Memory B cell (primary cell): Measurements from ENCODE around the gene ATP13A4.
"Not testable (repeated sequence)": the region's sequence is repeated elsewhere in the genome, so short reads cannot be mapped to it uniquely, and the experiment has no call there.

Experiments
- ATAC-seq: fragments of 150-1000 bp; cut with Tn5 transposase; 2 replicates; pipeline ENCODE4 v1.10.0; 2021; ENCODE audit warnings: low read depth, mild to moderate bottlenecking, moderate library complexity
- DNase-seq, 2 donors: peaks; one replicate each; pipeline ENCODE4 v3.0.0; 2022; ENCODE audit warnings: low spot score in 2 of 2
- H3K27ac Mint-ChIP-seq: one replicate; pipeline ENCODE4 v1.8.0; 2022; ENCODE audit warnings: mild to moderate bottlenecking, moderate library complexity, mixed read lengths
- H3K27me3 Mint-ChIP-seq: one replicate; pipeline ENCODE4 v1.8.0; 2022; ENCODE audit warnings: mixed read lengths
- H3K36me3 Mint-ChIP-seq: one replicate; pipeline ENCODE4 v1.8.0; 2022; ENCODE audit warnings: mild to moderate bottlenecking, mixed read lengths
- H3K4me1 Mint-ChIP-seq: one replicate; pipeline ENCODE4 v1.8.0; 2022; ENCODE audit warnings: mixed read lengths
- H3K4me3 Mint-ChIP-seq: one replicate; pipeline ENCODE4 v1.8.0; 2022; ENCODE audit warnings: mild to moderate bottlenecking, moderate library complexity, mixed read lengths
- H3K9me3 Mint-ChIP-seq: one replicate; pipeline ENCODE4 v1.8.0; 2022; ENCODE audit warnings: mixed read lengths

Gene ATP13A4

GRCh38 chr3:193530231-193531165 is 24.2 kb downstream of the ATP13A4 start:
- H3K4me1 Mint-ChIP-seq, result no peaks in the 10 kb centered on the region
- H3K27ac Mint-ChIP-seq, result no peak overlapping the region
- H3K36me3 Mint-ChIP-seq, result no peaks in the 10 kb centered on the region
- DNase-seq (no peak), ATAC-seq (no peak)
- no peaks in the 10 kb centered on the region for H3K9me3 Mint-ChIP-seq
- H3K4me3 Mint-ChIP-seq, result no peak overlapping the region
- peaks cover 13% of the 10 kb centered on the region for H3K27me3 Mint-ChIP-seq

GRCh38 chr3:193526085-193526484 is 28.6 kb downstream of the ATP13A4 start:
- H3K4me3 Mint-ChIP-seq, H3K4me1 Mint-ChIP-seq, H3K9me3 Mint-ChIP-seq, H3K27ac Mint-ChIP-seq, H3K36me3 Mint-ChIP-seq, DNase-seq, ATAC-seq: not testable (repeated sequence)
- peaks cover 12% of the 10 kb centered on the region for H3K27me3 Mint-ChIP-seq

- DNase-seq (no peak), ATAC-seq (no peak)
- no peak overlapping the region for H3K4me3 Mint-ChIP-seq
- no peak overlapping the region for H3K27ac Mint-ChIP-seq
- H3K9me3 Mint-ChIP-seq, result no peaks in the 10 kb centered on the region
- H3K4me1 Mint-ChIP-seq, result no peaks in the 10 kb centered on the region
- no peaks in the 10 kb centered on the region for H3K36me3 Mint-ChIP-seq
- H3K27me3 Mint-ChIP-seq, result peaks cover 3% of the 10 kb centered on the region
Observed at GRCh38 chr3:193522473-193522872, 32.2 kb downstream of the ATP13A4 start.

- Mint-ChIP-seq H3K27me3 (peaks cover 4% of the 10 kb centered on the region), H3K36me3 (no peaks in the 10 kb centered on the region), H3K27ac (no peak overlapping the region), H3K4me3 (no peak overlapping the region), H3K4me1 (no peaks in the 10 kb centered on the region), H3K9me3 (no peaks in the 10 kb centered on the region)
- no peak for DNase-seq
- ATAC-seq, result no peak
Observed at GRCh38 chr3:193520738-193521137, 34.0 kb downstream of the ATP13A4 start.

GRCh38 chr3:193515966-193516365 is 38.7 kb downstream of the ATP13A4 start:
- Mint-ChIP-seq H3K4me1 (no peaks in the 10 kb centered on the region), H3K27me3 (peaks cover 7% of the 10 kb centered on the region), H3K9me3 (no peaks in the 10 kb centered on the region), H3K36me3 (no peaks in the 10 kb centered on the region), H3K4me3 (no peak overlapping the region), H3K27ac (no peak overlapping the region)
- DNase-seq (no peak), ATAC-seq (no peak)

- no peaks in the 10 kb centered on the region for H3K4me1 Mint-ChIP-seq
- no peak overlapping the region for H3K27ac Mint-ChIP-seq
- H3K27me3 Mint-ChIP-seq, result peaks cover 9% of the 10 kb centered on the region
- H3K36me3 Mint-ChIP-seq, result no peaks in the 10 kb centered on the region
- H3K4me3 Mint-ChIP-seq, result no peak overlapping the region
- no peak for ATAC-seq
- no peaks in the 10 kb centered on the region for H3K9me3 Mint-ChIP-seq
- no peak for DNase-seq
Observed at GRCh38 chr3:193510154-193510553, 44.5 kb downstream of the ATP13A4 start.

- no peaks in the 10 kb centered on the region for H3K4me1 Mint-ChIP-seq
- no peaks in the 10 kb centered on the region for H3K9me3 Mint-ChIP-seq
- no peak overlapping the region for H3K4me3 Mint-ChIP-seq
- ATAC-seq, result no peak
- H3K36me3 Mint-ChIP-seq, result no peaks in the 10 kb centered on the region
- no peak overlapping the region for H3K27ac Mint-ChIP-seq
- DNase-seq, result no peak
- H3K27me3 Mint-ChIP-seq, result peaks cover 9% of the 10 kb centered on the region
Observed at GRCh38 chr3:193509103-193509965, 45.4 kb downstream of the ATP13A4 start.

- Mint-ChIP-seq H3K4me3 (no peak overlapping the region), H3K4me1 (peaks cover 3% of the 10 kb centered on the region), H3K27ac (no peak overlapping the region), H3K27me3 (peaks cover 11% of the 10 kb centered on the region), H3K9me3 (no peaks in the 10 kb centered on the region), H3K36me3 (no peaks in the 10 kb centered on the region)
- ATAC-seq (no peak), DNase-seq (no peak)
Observed at GRCh38 chr3:193508108-193508507, 46.6 kb downstream of the ATP13A4 start.

- Mint-ChIP-seq H3K9me3 (no peaks in the 10 kb centered on the region), H3K27ac (no peak overlapping the region), H3K4me3 (no peak overlapping the region), H3K27me3 (peaks cover 13% of the 10 kb centered on the region), H3K36me3 (no peaks in the 10 kb centered on the region), H3K4me1 (peaks cover 3% of the 10 kb centered on the region)
- no peak for ATAC-seq
- no peak for DNase-seq
Observed at GRCh38 chr3:193507566-193507965, 47.1 kb downstream of the ATP13A4 start.

GRCh38 chr3:193506921-193507320 is 47.8 kb downstream of the ATP13A4 start:
- Mint-ChIP-seq H3K4me1 (peaks cover 3% of the 10 kb centered on the region), H3K9me3 (no peaks in the 10 kb centered on the region), H3K36me3 (no peaks in the 10 kb centered on the region), H3K4me3 (no peak overlapping the region), H3K27ac (no peak overlapping the region), H3K27me3 (peaks cover 13% of the 10 kb centered on the region)
- ATAC-seq (no peak), DNase-seq (no peak)

GRCh38 chr3:193502871-193503270 is 51.8 kb downstream of the ATP13A4 start:
- H3K4me1 Mint-ChIP-seq, result peaks cover 3% of the 10 kb centered on the region
- DNase-seq, result no peak
- ATAC-seq, result no peak
- H3K4me3 Mint-ChIP-seq, result no peak overlapping the region
- H3K36me3 Mint-ChIP-seq, result no peaks in the 10 kb centered on the region
- H3K9me3 Mint-ChIP-seq, result no peaks in the 10 kb centered on the region
- H3K27ac Mint-ChIP-seq, result no peak overlapping the region
- H3K27me3 Mint-ChIP-seq, result peaks cover 7% of the 10 kb centered on the region

GRCh38 chr3:193499801-193500485 is 54.8 kb downstream of the ATP13A4 start:
- H3K27ac Mint-ChIP-seq, result no peak overlapping the region
- no peak for DNase-seq

GRCh38 chr3:193499136-193499770 is 55.4 kb downstream of the ATP13A4 start:
- H3K27ac Mint-ChIP-seq, result no peak overlapping the region
- no peak for DNase-seq
- H3K27me3 Mint-ChIP-seq, result peaks cover 11% of the 10 kb centered on the region
- no peaks in the 10 kb centered on the region for H3K36me3 Mint-ChIP-seq
- peaks cover 3% of the 10 kb centered on the region for H3K4me1 Mint-ChIP-seq
- no peak for ATAC-seq
- H3K9me3 Mint-ChIP-seq, result no peaks in the 10 kb centered on the region
- H3K4me3 Mint-ChIP-seq, result no peak overlapping the region

More at GRCh38 chr3:193499801-193500485, 54.8 kb downstream of the ATP13A4 start:
- Mint-ChIP-seq H3K4me3 (no peak overlapping the region), H3K36me3 (no peaks in the 10 kb centered on the region), H3K27me3 (peaks cover 11% of the 10 kb centered on the region), H3K4me1 (peaks cover 3% of the 10 kb centered on the region), H3K9me3 (no peaks in the 10 kb centered on the region)
- ATAC-seq, result no peak
